Calu3 (cell line): Measurements from ENCODE around the gene NEDD1. TPM values are rescaled to one million over a fixed set of nuclear protein-coding genes. Genes with fewer than 3 reads are reported as not detected.

Experiments used
- BruUV-seq: library from RNA; stranded (reverse); fragments of 400-500 nt; replicated peaks from 2 replicates; lab custom pipeline; 2021; lab: Mats Ljungman, UMichigan
- CTCF ChIA-PET: fragments of 300-600 bp; sonication (Branson Sonifier 250); formaldehyde crosslinking; loops from one replicate; lab custom pipeline; 2022; ENCODE audit warnings: antibody characterized with exemption; lab: Charles Lee
- DNase-seq: peaks from one replicate; pipeline ENCODE4 v3.0.0; 2022
- H3K27ac Mint-ChIP-seq: one replicate; pipeline ENCODE4 v1.8.0; 2022; ENCODE audit warnings: mixed read lengths; ENCODE audit not compliant: unreplicated experiment
- H3K27me3 Mint-ChIP-seq: one replicate; pipeline ENCODE4 v1.8.0; 2022; ENCODE audit warnings: mixed read lengths; ENCODE audit not compliant: unreplicated experiment
- H3K36me3 Mint-ChIP-seq: one replicate; pipeline ENCODE4 v1.8.0; 2022; ENCODE audit warnings: mild to moderate bottlenecking, moderate library complexity, mixed read lengths; ENCODE audit not compliant: insufficient read depth, unreplicated experiment
- H3K4me1 Mint-ChIP-seq: one replicate; pipeline ENCODE4 v1.8.0; 2022; ENCODE audit warnings: mild to moderate bottlenecking, low read depth, mixed read lengths; ENCODE audit not compliant: unreplicated experiment
- H3K4me3 Mint-ChIP-seq: one replicate; pipeline ENCODE4 v1.8.0; 2022; ENCODE audit warnings: mild to moderate bottlenecking, low read depth, moderate library complexity, mixed read lengths; ENCODE audit not compliant: unreplicated experiment
- H3K9me3 Mint-ChIP-seq: one replicate; pipeline ENCODE4 v1.8.0; 2022; ENCODE audit warnings: low read depth, mixed read lengths; ENCODE audit not compliant: unreplicated experiment
- CTCF ChIP-seq: fragments of 200-600 bp; IDR thresholded peaks from one replicate; pipeline ENCODE4 v1.8.0; 2022; ENCODE audit warnings: antibody characterized with exemption; ENCODE audit not compliant: unreplicated experiment
- intact Hi-C: fragments of 100-400 bp; cut with micrococcal nuclease; formaldehyde crosslinking; loops from one replicate; pipeline ENCODE4 v1.10.0; 2022; ENCODE audit not compliant: unreplicated experiment
- total RNA-seq: library from RNA; stranded (reverse); gene quantifications from 2 replicates; pipeline ENCODE4 v1.2.3, GENCODE V29; 2022

Gene NEDD1
- total RNA-seq, 1 experiment from 2014 or later: 47.5 TPM

GRCh38 chr12:96886998-96887677, 19.9 kb upstream of the NEDD1 start:
- CTCF ChIA-PET: no interaction called here
- no peak overlapping the region for H3K27ac Mint-ChIP-seq
- H3K36me3 Mint-ChIP-seq: no peaks in the 10 kb centered on the region
- H3K4me3 Mint-ChIP-seq: no peak overlapping the region
- TF ChIP-seq CTCF: no peak
- H3K9me3 Mint-ChIP-seq: no peaks in the 10 kb centered on the region
- no peak for DNase-seq
- intact Hi-C loops: no loop called here
- BruUV-seq: no TSS peak
- H3K27me3 Mint-ChIP-seq: no peaks in the 10 kb centered on the region
- no peaks in the 10 kb centered on the region for H3K4me1 Mint-ChIP-seq

- Mint-ChIP-seq H3K27ac (no peak overlapping the region), H3K27me3 (no peaks in the 10 kb centered on the region), H3K36me3 (no peaks in the 10 kb centered on the region), H3K9me3 (no peaks in the 10 kb centered on the region), H3K4me3 (no peak overlapping the region), H3K4me1 (no peaks in the 10 kb centered on the region)
- no peak for DNase-seq
- CTCF ChIA-PET: interaction anchor here (0.5 to 0.9 kb wide), 2 partner anchors 10 to 1538 kb away, joined by 4 to 5 read pairs; no protein-coding TSS in a partner anchor
- BruUV-seq: no TSS peak
- intact Hi-C loops: no loop called here
- no peak for TF ChIP-seq CTCF
Observed at GRCh38 chr12:96889273-96889933, 17.7 kb upstream of the NEDD1 start.

- no peaks in the 10 kb centered on the region for H3K27me3 Mint-ChIP-seq
- H3K36me3 Mint-ChIP-seq: no peaks in the 10 kb centered on the region
- no TSS peak for BruUV-seq
- H3K9me3 Mint-ChIP-seq: no peaks in the 10 kb centered on the region
- intact Hi-C loops: no loop called here
- H3K27ac Mint-ChIP-seq: no peak overlapping the region
- CTCF ChIA-PET: no interaction called here
- DNase-seq: no peak
- TF ChIP-seq CTCF: no peak
- no peaks in the 10 kb centered on the region for H3K4me1 Mint-ChIP-seq
- H3K4me3 Mint-ChIP-seq: no peak overlapping the region
Observed at GRCh38 chr12:96890331-96890730, 16.7 kb upstream of the NEDD1 start.

GRCh38 chr12:96892104-96892503, 15.0 kb upstream of the NEDD1 start:
- no peak for DNase-seq
- no peaks in the 10 kb centered on the region for H3K4me1 Mint-ChIP-seq

More at GRCh38 chr12:96892104-96892503, 15.0 kb upstream of the NEDD1 start:
- intact Hi-C loops: no loop called here
- H3K27me3 Mint-ChIP-seq: no peaks in the 10 kb centered on the region
- TF ChIP-seq CTCF: no peak
- CTCF ChIA-PET: no interaction called here
- H3K36me3 Mint-ChIP-seq: no peaks in the 10 kb centered on the region
- no peak overlapping the region for H3K4me3 Mint-ChIP-seq
- H3K27ac Mint-ChIP-seq: no peak overlapping the region
- BruUV-seq: no TSS peak
- H3K9me3 Mint-ChIP-seq: no peaks in the 10 kb centered on the region
